Panc1 (cell line): ENCODE results near the gene PAPPA. TPM values are rescaled to one million over a fixed set of nuclear protein-coding genes. Genes with fewer than 3 reads are reported as not detected.

Experiments
- ATAC-seq: fragments of 200-7000 bp; cut with Tn5 transposase; 2 replicates; pipeline ENCODE4 v1.9.1; 2020; ENCODE audit warnings: mild to moderate bottlenecking, moderate library complexity
- BruUV-seq: library from RNA; stranded (reverse); fragments of 400-500 nt; replicated peaks from 2 replicates; lab custom pipeline; 2021; lab: Mats Ljungman, UMichigan
- CTCF ChIA-PET: fragments of 300-600 bp; sonication (Branson Sonifier 250); formaldehyde crosslinking; loops from one replicate; lab custom pipeline; 2022; ENCODE audit warnings: antibody characterized with exemption; lab: Charles Lee
- POLR2A ChIA-PET: fragments of 300-600 bp; sonication (Branson Sonifier 250); formaldehyde crosslinking; loops from one replicate; lab custom pipeline; 2022; ENCODE audit warnings: antibody characterized with exemption; lab: Charles Lee
- DNase-seq: peaks from one replicate; pipeline ENCODE4 v3.0.0-alpha.2; 2010; ENCODE audit warnings: low read depth, low spot score
- H3K27ac ChIP-seq: 2 replicates; pipeline ENCODE4 v1.5.1; 2011; ENCODE audit warnings: mild to moderate bottlenecking, low read length, inconsistent platforms
- H3K27me3 ChIP-seq: fragments of 200-500 bp; sonication (Bioruptor generic); 2 replicates; pipeline ENCODE4 v1.6.0; 2014; ENCODE audit warnings: low read length, inconsistent platforms; ENCODE audit not compliant: control insufficient read depth, insufficient read depth
- H3K36me3 ChIP-seq: fragments of 200-500 bp; sonication (Bioruptor generic); 2 replicates; pipeline ENCODE4 v1.5.1; 2014; ENCODE audit warnings: inconsistent platforms, mild to moderate bottlenecking, low read length, moderate library complexity; ENCODE audit not compliant: control insufficient read depth, insufficient read depth
- H3K4me1 ChIP-seq: 2 replicates; pipeline ENCODE4 v1.5.1; 2011; ENCODE audit warnings: inconsistent platforms, mild to moderate bottlenecking, low read length, moderate library complexity; ENCODE audit not compliant: control insufficient read depth, insufficient read depth
- H3K4me3 ChIP-seq, 2 experiments: 2 replicates each; pipeline ENCODE4 v1.5.1; 2011 to 2012; ENCODE audit warnings: low read depth in 2 of 2, low read length in 2 of 2, mild to moderate bottlenecking in 2 of 2, inconsistent platforms in 1 of 2, moderate library complexity in 1 of 2
- H3K9me3 ChIP-seq: fragments of 200-500 bp; sonication (Bioruptor generic); 2 replicates; pipeline ENCODE4 v1.5.1; 2014; ENCODE audit warnings: low read depth, mild to moderate bottlenecking, inconsistent platforms, low read length, moderate library complexity; ENCODE audit not compliant: control insufficient read depth, insufficient read depth
- POLR2AphosphoS5 ChIP-seq: IDR thresholded peaks from 2 replicates; pipeline ENCODE4 v1.6.1; 2012; ENCODE audit warnings: mild to moderate bottlenecking, low read depth, low read length, moderate library complexity
- SIN3A ChIP-seq: IDR thresholded peaks from 2 replicates; pipeline ENCODE4 v1.6.1; 2012; ENCODE audit warnings: low read depth, mild to moderate bottlenecking, low read length, moderate library complexity, borderline replicate concordance; ENCODE audit not compliant: insufficient read depth
- TCF7L2 ChIP-seq: IDR thresholded peaks from 2 replicates; pipeline ENCODE4 v1.6.1; 2011; ENCODE audit warnings: mild to moderate bottlenecking, low read depth, low read length, inconsistent platforms
- in situ Hi-C: cut with HindIII; loops from 2 replicates; pipeline ENCODE4 v1.10.0; 2016; ENCODE audit warnings: low sequenced_read_pairs, low pct_unique_long_range_greater_than_20kb
- intact Hi-C: fragments of 100-400 bp; cut with micrococcal nuclease; formaldehyde crosslinking; loops from one replicate; pipeline ENCODE4 v1.10.0; 2022; ENCODE audit not compliant: unreplicated experiment
- total RNA-seq: library from RNA; stranded (reverse); gene quantifications from one replicate; pipeline ENCODE4 v1.2.1, GENCODE V29; 2021; ENCODE audit not compliant: unreplicated experiment
- TF ChIP-seq, protein P1 (sequence below), 2 experiments: IDR thresholded peaks; 2 replicates each; pipeline ENCODE4 v1.6.1; 2011 to 2012; ENCODE audit warnings: low read depth in 2 of 2, control low read depth in 1 of 2, low read length in 1 of 2, mild to moderate bottlenecking in 1 of 2, moderate library complexity in 1 of 2; ENCODE audit not compliant: insufficient read depth in 1 of 2
- TF ChIP-seq, protein P2 (sequence below): fragments of 450-650 bp; IDR thresholded peaks from 2 replicates; pipeline ENCODE4 v1.5.1; 2017; ENCODE audit warnings: mild to moderate bottlenecking

PAPPA gene
- total RNA-seq, 1 experiment from 2014 or later: 1.2 TPM

DNA sequence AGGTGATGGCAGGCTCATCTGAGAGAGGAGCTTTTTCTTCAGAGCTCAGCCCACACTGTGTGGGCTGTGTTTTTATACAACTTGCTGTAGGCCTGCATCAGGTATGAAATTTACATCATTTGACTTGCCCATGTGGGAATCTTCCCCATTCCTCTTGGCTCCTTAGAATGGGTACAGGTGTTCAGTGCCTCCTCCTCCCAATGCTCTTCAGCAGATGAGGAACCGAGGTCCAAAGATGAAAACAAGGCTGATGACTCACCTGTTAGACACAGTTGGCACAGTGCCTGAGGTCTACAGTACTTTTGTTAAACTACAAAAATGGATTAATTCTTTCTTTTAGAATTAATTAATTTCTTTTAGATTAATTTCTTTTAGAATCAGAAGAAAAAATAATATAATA lies 20.8 kb downstream of the PAPPA start:
- intact Hi-C loops (no loop called here), in situ Hi-C loops (no loop called here)
- Histone ChIP-seq H3K36me3 (no peaks in the 10 kb centered on the region), H3K27me3 (no peaks in the 10 kb centered on the region), H3K4me3 (no peak overlapping the region), H3K9me3 (no peaks in the 10 kb centered on the region), H3K27ac (no peak overlapping the region), H3K4me1 (no peaks in the 10 kb centered on the region)
- no peak for ATAC-seq
- no TSS peak for BruUV-seq
- no peak for DNase-seq
- TF ChIP-seq POLR2AphosphoS5 (no peak), SIN3A (no peak), TCF7L2 (no peak)
- TF ChIP-seq, protein P1, sequence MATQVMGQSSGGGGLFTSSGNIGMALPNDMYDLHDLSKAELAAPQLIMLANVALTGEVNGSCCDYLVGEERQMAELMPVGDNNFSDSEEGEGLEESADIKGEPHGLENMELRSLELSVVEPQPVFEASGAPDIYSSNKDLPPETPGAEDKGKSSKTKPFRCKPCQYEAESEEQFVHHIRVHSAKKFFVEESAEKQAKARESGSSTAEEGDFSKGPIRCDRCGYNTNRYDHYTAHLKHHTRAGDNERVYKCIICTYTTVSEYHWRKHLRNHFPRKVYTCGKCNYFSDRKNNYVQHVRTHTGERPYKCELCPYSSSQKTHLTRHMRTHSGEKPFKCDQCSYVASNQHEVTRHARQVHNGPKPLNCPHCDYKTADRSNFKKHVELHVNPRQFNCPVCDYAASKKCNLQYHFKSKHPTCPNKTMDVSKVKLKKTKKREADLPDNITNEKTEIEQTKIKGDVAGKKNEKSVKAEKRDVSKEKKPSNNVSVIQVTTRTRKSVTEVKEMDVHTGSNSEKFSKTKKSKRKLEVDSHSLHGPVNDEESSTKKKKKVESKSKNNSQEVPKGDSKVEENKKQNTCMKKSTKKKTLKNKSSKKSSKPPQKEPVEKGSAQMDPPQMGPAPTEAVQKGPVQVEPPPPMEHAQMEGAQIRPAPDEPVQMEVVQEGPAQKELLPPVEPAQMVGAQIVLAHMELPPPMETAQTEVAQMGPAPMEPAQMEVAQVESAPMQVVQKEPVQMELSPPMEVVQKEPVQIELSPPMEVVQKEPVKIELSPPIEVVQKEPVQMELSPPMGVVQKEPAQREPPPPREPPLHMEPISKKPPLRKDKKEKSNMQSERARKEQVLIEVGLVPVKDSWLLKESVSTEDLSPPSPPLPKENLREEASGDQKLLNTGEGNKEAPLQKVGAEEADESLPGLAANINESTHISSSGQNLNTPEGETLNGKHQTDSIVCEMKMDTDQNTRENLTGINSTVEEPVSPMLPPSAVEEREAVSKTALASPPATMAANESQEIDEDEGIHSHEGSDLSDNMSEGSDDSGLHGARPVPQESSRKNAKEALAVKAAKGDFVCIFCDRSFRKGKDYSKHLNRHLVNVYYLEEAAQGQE (IDR thresholded peaks at IDR 0.05; ENCODE audit: insufficient read depth in 1 of 2, low read depth in 2 of 2, low read length in 1 of 2): no peak
- TF ChIP-seq, protein P2, sequence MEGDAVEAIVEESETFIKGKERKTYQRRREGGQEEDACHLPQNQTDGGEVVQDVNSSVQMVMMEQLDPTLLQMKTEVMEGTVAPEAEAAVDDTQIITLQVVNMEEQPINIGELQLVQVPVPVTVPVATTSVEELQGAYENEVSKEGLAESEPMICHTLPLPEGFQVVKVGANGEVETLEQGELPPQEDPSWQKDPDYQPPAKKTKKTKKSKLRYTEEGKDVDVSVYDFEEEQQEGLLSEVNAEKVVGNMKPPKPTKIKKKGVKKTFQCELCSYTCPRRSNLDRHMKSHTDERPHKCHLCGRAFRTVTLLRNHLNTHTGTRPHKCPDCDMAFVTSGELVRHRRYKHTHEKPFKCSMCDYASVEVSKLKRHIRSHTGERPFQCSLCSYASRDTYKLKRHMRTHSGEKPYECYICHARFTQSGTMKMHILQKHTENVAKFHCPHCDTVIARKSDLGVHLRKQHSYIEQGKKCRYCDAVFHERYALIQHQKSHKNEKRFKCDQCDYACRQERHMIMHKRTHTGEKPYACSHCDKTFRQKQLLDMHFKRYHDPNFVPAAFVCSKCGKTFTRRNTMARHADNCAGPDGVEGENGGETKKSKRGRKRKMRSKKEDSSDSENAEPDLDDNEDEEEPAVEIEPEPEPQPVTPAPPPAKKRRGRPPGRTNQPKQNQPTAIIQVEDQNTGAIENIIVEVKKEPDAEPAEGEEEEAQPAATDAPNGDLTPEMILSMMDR: no peak
- ChIA-PET CTCF (no interaction called here), POLR2A (no interaction called here)

DNA sequence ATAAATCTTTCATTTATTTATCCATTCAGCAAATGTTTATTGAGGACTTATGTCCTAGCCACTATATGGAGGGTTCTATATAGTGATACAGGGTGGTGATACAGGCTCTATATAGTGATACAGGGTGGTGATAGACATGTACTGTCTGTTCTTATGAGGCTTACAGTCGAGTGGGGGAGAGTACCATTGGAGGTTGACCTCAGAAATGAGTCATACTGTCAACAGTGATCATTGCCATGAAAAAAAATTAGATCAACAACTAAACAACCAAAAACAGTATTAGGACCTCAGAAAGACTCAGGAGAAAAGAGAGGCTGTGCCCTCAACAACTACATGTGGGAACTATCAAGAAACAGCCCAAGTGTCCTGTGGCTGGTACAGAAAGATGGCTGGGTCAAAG lies 22.0 kb downstream of the PAPPA start:
- CTCF ChIA-PET: no interaction called here
- no peak for DNase-seq
- TF ChIP-seq TCF7L2: no peak
- TF ChIP-seq, protein P1 (IDR thresholded peaks at IDR 0.05; ENCODE audit: insufficient read depth in 1 of 2, low read depth in 2 of 2, low read length in 1 of 2): no peak
- TF ChIP-seq, protein P2: no peak
- no peak for TF ChIP-seq SIN3A
- no peak for TF ChIP-seq POLR2AphosphoS5
- intact Hi-C loops (no loop called here), in situ Hi-C loops (no loop called here)
- no peaks in the 10 kb centered on the region for H3K27me3 ChIP-seq
- no peak overlapping the region for H3K27ac ChIP-seq
- ATAC-seq: no peak
- H3K4me3 ChIP-seq: no peak overlapping the region
- POLR2A ChIA-PET: no interaction called here
- no peaks in the 10 kb centered on the region for H3K4me1 ChIP-seq
- BruUV-seq: no TSS peak
- H3K36me3 ChIP-seq: no peaks in the 10 kb centered on the region
- H3K9me3 ChIP-seq: no peaks in the 10 kb centered on the region
